HG02885 (cell line): ENCODE data around the gene CCDC149.

Source experiments
- ATAC-seq: cut with Tn5 transposase; IDR thresholded peaks from one replicate; pipeline ENCODE4 v1.9.1; 2021; ENCODE audit warnings: mild to moderate bottlenecking; ENCODE audit not compliant: unreplicated experiment, poor library complexity

Gene CCDC149

GRCh38 chr4:24763631-24764297, 149.1 kb downstream of the CCDC149 start:
- no peak for ATAC-seq
